ENCODE measurements around the gene RHEBL1. TPM values are rescaled to one million over a fixed set of nuclear protein-coding genes. Genes with fewer than 3 reads are reported as not detected.
A peak's percentile ranks its signal among the peaks of the same experiment; 100 is the strongest.

RHEBL1 gene
- total RNA-seq, 4 donors from 2014 or later, result 0.46 to 0.71 TPM; not detected in 2

GRCh38 chr12:49021292-49021915 is 48.4 kb downstream of the RHEBL1 start:
- H3K36me3 ChIP-seq, result peaks cover 0 to 55% of the 10 kb centered on the region in 2 donors
- ATAC-seq (no peak), DNase-seq (no peak)
- in situ Hi-C loops (cut with MboI; ENCODE audit: low sequenced_read_pairs in 4 of 4), result no loop called here
- no peaks in the 10 kb centered on the region for H3K9me3 ChIP-seq
- peaks cover 16 to 18% of the 10 kb centered on the region in 2 donors for H3K4me1 ChIP-seq
- intact Hi-C loops (cut with DNase I; ENCODE audit: low total_unique reads), result no loop called here
- no peak overlapping the region for H3K4me3 ChIP-seq
- no peaks in the 10 kb centered on the region for H3K27me3 ChIP-seq
- no peak overlapping the region for H3K27ac ChIP-seq
- no peak for TF ChIP-seq POLR2A (IDR thresholded peaks at IDR 0.05)
- TF ChIP-seq CTCF (IDR thresholded peaks at IDR 0.05 in 4 of 5, conservative IDR thresholded peaks at IDR 0.05 in 1 of 5), result no peak

GRCh38 chr12:49020441-49020840 is 49.3 kb downstream of the RHEBL1 start:
- in situ Hi-C loops (cut with MboI; ENCODE audit: low sequenced_read_pairs in 4 of 4), result no loop called here
- H3K4me3 ChIP-seq, result no peak overlapping the region
- peak overlapping the region in 1 of 4 donors; percentile 96 for H3K27ac ChIP-seq
- no peaks in the 10 kb centered on the region for H3K27me3 ChIP-seq
- H3K36me3 ChIP-seq, result peaks cover 0 to 45% of the 10 kb centered on the region in 2 donors
- peaks cover 24 to 25% of the 10 kb centered on the region in 2 donors for H3K4me1 ChIP-seq
- TF ChIP-seq CTCF (IDR thresholded peaks at IDR 0.05 in 4 of 5, conservative IDR thresholded peaks at IDR 0.05 in 1 of 5) (no peak), POLR2A (IDR thresholded peaks at IDR 0.05) (no peak)
- no peaks in the 10 kb centered on the region for H3K9me3 ChIP-seq
- DNase-seq (no peak), ATAC-seq (no peak)
- intact Hi-C loops (cut with DNase I; ENCODE audit: low total_unique reads), result no loop called here

- no peak for DNase-seq
- TF ChIP-seq CTCF (IDR thresholded peaks at IDR 0.05 in 4 of 5, conservative IDR thresholded peaks at IDR 0.05 in 1 of 5) (no peak), POLR2A (IDR thresholded peaks at IDR 0.05) (no peak)
- Histone ChIP-seq H3K27ac (peak overlapping the region; percentile 96 to 99 (median 98)), H3K4me3 (peak overlapping the region; percentile 79 to 98 (median 89)), H3K36me3 (peaks cover 0 to 37% of the 10 kb centered on the region in 2 donors), H3K9me3 (no peaks in the 10 kb centered on the region), H3K27me3 (no peaks in the 10 kb centered on the region), H3K4me1 (peaks cover 29 to 32% of the 10 kb centered on the region in 2 donors)
- no peak for ATAC-seq
- intact Hi-C loops (cut with DNase I; ENCODE audit: low total_unique reads), result loop anchor here (1.0 to 5.0 kb wide), 2 partner anchors 37 to 302 kb away; partner anchors contain the start of gene CCNT1
- in situ Hi-C loops (cut with MboI; ENCODE audit: low sequenced_read_pairs in 4 of 4), result no loop called here
These were observed 50.1 kb downstream of the RHEBL1 start for GRCh38 chr12:49019443-49020324.

DNA sequence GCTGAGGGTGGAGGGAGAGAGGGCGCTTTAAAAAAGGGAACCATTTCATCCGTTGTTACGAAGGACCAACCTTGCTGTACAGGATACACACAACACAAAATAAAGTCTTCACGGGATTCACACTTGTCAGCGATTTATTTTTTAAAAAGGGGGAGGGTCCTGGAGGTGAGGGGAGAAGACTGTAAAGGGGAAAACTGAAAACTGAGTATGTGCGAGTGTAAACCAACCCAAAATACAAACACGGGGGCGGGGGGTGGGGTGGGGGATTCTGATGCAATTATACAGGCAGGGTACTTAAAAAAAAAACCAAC is 50.7 kb downstream of the RHEBL1 start:
- H3K36me3 ChIP-seq, result peaks cover 0 to 31% of the 10 kb centered on the region in 2 donors
- DNase-seq (no peak), ATAC-seq (peak in 1 of 2 donors; percentile 11)
- intact Hi-C loops (cut with DNase I; ENCODE audit: low total_unique reads) (loop anchor here (1.0 to 5.0 kb wide), 2 partner anchors 37 to 302 kb away; partner anchors contain the start of gene CCNT1), in situ Hi-C loops (cut with MboI; ENCODE audit: low sequenced_read_pairs in 4 of 4) (no loop called here)
- peak overlapping the region; percentile 79 to 98 (median 89) for H3K4me3 ChIP-seq
- no peaks in the 10 kb centered on the region for H3K27me3 ChIP-seq
- TF ChIP-seq POLR2A (IDR thresholded peaks at IDR 0.05), result no peak
- TF ChIP-seq CTCF (IDR thresholded peaks at IDR 0.05 in 4 of 5, conservative IDR thresholded peaks at IDR 0.05 in 1 of 5), result no peak
- H3K27ac ChIP-seq, result peak overlapping the region; percentile 96 to 99 (median 98)
- H3K9me3 ChIP-seq, result no peaks in the 10 kb centered on the region
- peaks cover 32 to 37% of the 10 kb centered on the region in 2 donors for H3K4me1 ChIP-seq

Measured in gastrocnemius medialis (tissue), 4 donors.